HUES48 (cell line): ENCODE data around the gene COL17A1.
A peak's percentile ranks its signal among the peaks of the same experiment; 100 is the strongest.

Experiments
- H3K27ac ChIP-seq: one replicate; pipeline ENCODE4 v1.7.0; 2013; ENCODE audit warnings: low read depth, low read length, inconsistent platforms
- H3K27me3 ChIP-seq: 2 replicates; pipeline ENCODE4 v1.6.1; 2013; ENCODE audit warnings: mild to moderate bottlenecking, low read length; ENCODE audit not compliant: control insufficient read depth, insufficient read depth
- H3K36me3 ChIP-seq: 2 replicates; pipeline ENCODE4 v1.6.1; 2013; ENCODE audit warnings: low read length; ENCODE audit not compliant: control insufficient read depth, insufficient read depth
- H3K4me1 ChIP-seq: 2 replicates; pipeline ENCODE4 v1.6.1; 2013; ENCODE audit warnings: mild to moderate bottlenecking, low read length; ENCODE audit not compliant: control insufficient read depth, insufficient read depth
- H3K4me3 ChIP-seq: 2 replicates; pipeline ENCODE4 v1.5.1; 2013; ENCODE audit warnings: mild to moderate bottlenecking, low read depth, low read length
- H3K9ac ChIP-seq: 2 replicates; pipeline ENCODE4 v1.6.1; 2013; ENCODE audit warnings: mild to moderate bottlenecking, low read depth, low read length, moderate library complexity
- H3K9me3 ChIP-seq: 2 replicates; pipeline ENCODE4 v1.6.1; 2013; ENCODE audit warnings: low read length; ENCODE audit not compliant: control insufficient read depth, insufficient read depth

COL17A1 gene

GRCh38 chr10:104032144-104032775 is 53.4 kb downstream of the COL17A1 start:
- H3K27me3 ChIP-seq = no peaks in the 10 kb centered on the region
- H3K27ac ChIP-seq = peak overlapping the region; percentile 80

GRCh38 chr10:104031631-104032030 is 54.0 kb downstream of the COL17A1 start:
- Histone ChIP-seq H3K9ac (no peak overlapping the region), H3K27ac (peak overlapping the region; percentile 59), H3K36me3 (peaks cover 6% of the 10 kb centered on the region; the same call in 1 of the 2 replicates), H3K27me3 (no peaks in the 10 kb centered on the region), H3K9me3 (no peaks in the 10 kb centered on the region), H3K4me3 (no peak overlapping the region), H3K4me1 (peaks cover 20% of the 10 kb centered on the region)

More at GRCh38 chr10:104032144-104032775, 53.4 kb downstream of the COL17A1 start:
- Histone ChIP-seq H3K4me1 (peaks cover 20% of the 10 kb centered on the region), H3K4me3 (peak overlapping the region; percentile 22; the same call in 1 of the 2 replicates), H3K9me3 (no peaks in the 10 kb centered on the region), H3K36me3 (0 out of 2 replicates have a peak, but pooled peaks cover 3% of the 10 kb centered on the region), H3K9ac (no peak overlapping the region)

- Histone ChIP-seq H3K36me3 (peaks cover 15% of the 10 kb centered on the region), H3K9ac (no peak overlapping the region), H3K9me3 (no peaks in the 10 kb centered on the region), H3K4me1 (peaks cover 20% of the 10 kb centered on the region), H3K27me3 (no peaks in the 10 kb centered on the region), H3K4me3 (no peak overlapping the region), H3K27ac (no peak overlapping the region)
Observed at GRCh38 chr10:104029521-104029860, 56.2 kb downstream of the COL17A1 start.

- H3K27me3 ChIP-seq = no peaks in the 10 kb centered on the region
- no peaks in the 10 kb centered on the region for H3K9me3 ChIP-seq
- peaks cover 20% of the 10 kb centered on the region for H3K4me1 ChIP-seq
- H3K36me3 ChIP-seq = peaks cover 20% of the 10 kb centered on the region
- no peak overlapping the region for H3K27ac ChIP-seq
- H3K4me3 ChIP-seq = no peak overlapping the region
- H3K9ac ChIP-seq = no peak overlapping the region
Observed at GRCh38 chr10:104028823-104029520, 56.7 kb downstream of the COL17A1 start.

- H3K9me3 ChIP-seq = no peaks in the 10 kb centered on the region
- no peak overlapping the region for H3K9ac ChIP-seq
- no peak overlapping the region for H3K4me3 ChIP-seq
- no peak overlapping the region for H3K27ac ChIP-seq
- peaks cover 28% of the 10 kb centered on the region for H3K36me3 ChIP-seq
- H3K4me1 ChIP-seq = peaks cover 17% of the 10 kb centered on the region
- H3K27me3 ChIP-seq = no peaks in the 10 kb centered on the region
Observed at GRCh38 chr10:104028146-104028545, 57.5 kb downstream of the COL17A1 start.

- Histone ChIP-seq H3K36me3 (peaks cover 40% of the 10 kb centered on the region), H3K4me3 (no peak overlapping the region), H3K9me3 (no peaks in the 10 kb centered on the region), H3K27ac (no peak overlapping the region), H3K4me1 (peaks cover 4% of the 10 kb centered on the region), H3K9ac (no peak overlapping the region), H3K27me3 (no peaks in the 10 kb centered on the region)
Observed at GRCh38 chr10:104026762-104027161, 58.9 kb downstream of the COL17A1 start.

GRCh38 chr10:104025524-104025923 is 60.2 kb downstream of the COL17A1 start:
- Histone ChIP-seq H3K4me1 (no peaks in the 10 kb centered on the region), H3K9ac (no peak overlapping the region), H3K27me3 (no peaks in the 10 kb centered on the region), H3K4me3 (no peak overlapping the region), H3K27ac (no peak overlapping the region), H3K36me3 (peaks cover 53% of the 10 kb centered on the region), H3K9me3 (no peaks in the 10 kb centered on the region)

- Histone ChIP-seq H3K9ac (no peak overlapping the region), H3K27ac (no peak overlapping the region), H3K4me3 (no peak overlapping the region), H3K9me3 (no peaks in the 10 kb centered on the region), H3K27me3 (no peaks in the 10 kb centered on the region), H3K36me3 (peaks cover 69% of the 10 kb centered on the region), H3K4me1 (no peaks in the 10 kb centered on the region)
Observed at GRCh38 chr10:104022026-104022425, 63.7 kb downstream of the COL17A1 start.

- Histone ChIP-seq H3K9me3 (no peaks in the 10 kb centered on the region), H3K9ac (no peak overlapping the region), H3K27ac (no peak overlapping the region), H3K4me3 (no peak overlapping the region), H3K4me1 (peaks cover 6% of the 10 kb centered on the region; the same call in 1 of the 2 replicates), H3K36me3 (peaks cover 66% of the 10 kb centered on the region), H3K27me3 (no peaks in the 10 kb centered on the region)
Observed at GRCh38 chr10:104021246-104021645, 64.4 kb downstream of the COL17A1 start.

GRCh38 chr10:104020020-104020419 is 65.7 kb downstream of the COL17A1 start:
- Histone ChIP-seq H3K9ac (no peak overlapping the region), H3K27ac (no peak overlapping the region), H3K36me3 (peaks cover 61% of the 10 kb centered on the region), H3K4me1 (peaks cover 6% of the 10 kb centered on the region; the same call in 1 of the 2 replicates), H3K27me3 (no peaks in the 10 kb centered on the region), H3K9me3 (no peaks in the 10 kb centered on the region), H3K4me3 (no peak overlapping the region)

GRCh38 chr10:104018471-104018870 is 67.2 kb downstream of the COL17A1 start:
- peaks cover 6% of the 10 kb centered on the region; the same call in 1 of the 2 replicates for H3K4me1 ChIP-seq
- H3K27me3 ChIP-seq = no peaks in the 10 kb centered on the region
- H3K4me3 ChIP-seq = no peak overlapping the region
- H3K9me3 ChIP-seq = no peaks in the 10 kb centered on the region
- no peak overlapping the region for H3K9ac ChIP-seq
- peaks cover 50% of the 10 kb centered on the region for H3K36me3 ChIP-seq
- no peak overlapping the region for H3K27ac ChIP-seq
